Uterus (tissue), 4 donors: ENCODE results near the gene XAF1. TPM values are rescaled to one million over a fixed set of nuclear protein-coding genes. Genes with fewer than 3 reads are reported as not detected.

ENCODE experiments used
- DNase-seq, 2 donors: peaks; one replicate each; pipeline ENCODE4 v3.0.0-alpha.2; 2019 to 2020
- H3K27ac ChIP-seq, 2 donors: fragments of 200-600 bp; sonication (generic); 1 replicate in 1 of 2; 2 replicates in 1 of 2; pipeline ENCODE4 v1.5.1; 2016 to 2018
- H3K27me3 ChIP-seq, 2 donors: fragments of 200-600 bp; sonication (generic); one replicate each; pipeline ENCODE4 v1.5.1; 2018 to 2019; ENCODE audit warnings: control low read depth in 1 of 2
- H3K36me3 ChIP-seq, 2 donors: fragments of 200-600 bp; sonication (generic); one replicate each; pipeline ENCODE4 v1.5.1; 2019; ENCODE audit warnings: control low read depth in 1 of 2
- H3K4me1 ChIP-seq, 2 donors: fragments of 200-600 bp; sonication (generic); one replicate each; pipeline ENCODE4 v1.5.1; 2018 to 2019; ENCODE audit warnings: control low read depth in 1 of 2
- H3K4me3 ChIP-seq, 2 donors: fragments of 200-600 bp; sonication (generic); 1 replicate in 1 of 2; 2 replicates in 1 of 2; pipeline ENCODE4 v1.5.1; 2018 to 2019; ENCODE audit warnings: mild to moderate bottlenecking in 1 of 2
- H3K9me3 ChIP-seq, 2 donors: fragments of 200-600 bp; sonication (generic); one replicate each; pipeline ENCODE4 v1.5.1; 2019; ENCODE audit warnings: control low read depth in 1 of 2
- POLR2A ChIP-seq, 2 donors: fragments of 450-650 bp; IDR thresholded peaks; one replicate each; pipeline ENCODE4 v1.6.1; 2016; ENCODE audit warnings: antibody characterized with exemption in 2 of 2, mild to moderate bottlenecking in 1 of 2, moderate library complexity in 1 of 2
- intact Hi-C: fragments of 100-400 bp; cut with DNase I; formaldehyde crosslinking; loops from one replicate; pipeline ENCODE4 v1.15.1; 2023; ENCODE audit warnings: low total_unique reads
- total RNA-seq, 4 donors: library from RNA; depleted of rRNA in 3 of 4; stranded (reverse); fragments of >200 nt in 3 of 4; gene quantifications; one replicate each; pipeline versions ENCODE4 v1.1.0 to v1.2.4, GENCODE V29; 2014 to 2023
- TF ChIP-seq, protein P1 (sequence below), 4 experiments: fragments of 200-600 bp in 2 of 4; fragments of 450-650 bp in 2 of 4; sonication (generic) in 2 of 4; IDR thresholded peaks; one replicate each; pipeline ENCODE4 v1.5.1; 2016 to 2019; ENCODE audit warnings: antibody characterized with exemption in 4 of 4, mild to moderate bottlenecking in 2 of 4, moderate library complexity in 1 of 4
- donor health status: DM: yes; HTN: yes; CAD: no.

The XAF1 gene
- total RNA-seq, 4 donors from 2014 or later, result 16.5 to 139 (median 63.9) TPM

DNA sequence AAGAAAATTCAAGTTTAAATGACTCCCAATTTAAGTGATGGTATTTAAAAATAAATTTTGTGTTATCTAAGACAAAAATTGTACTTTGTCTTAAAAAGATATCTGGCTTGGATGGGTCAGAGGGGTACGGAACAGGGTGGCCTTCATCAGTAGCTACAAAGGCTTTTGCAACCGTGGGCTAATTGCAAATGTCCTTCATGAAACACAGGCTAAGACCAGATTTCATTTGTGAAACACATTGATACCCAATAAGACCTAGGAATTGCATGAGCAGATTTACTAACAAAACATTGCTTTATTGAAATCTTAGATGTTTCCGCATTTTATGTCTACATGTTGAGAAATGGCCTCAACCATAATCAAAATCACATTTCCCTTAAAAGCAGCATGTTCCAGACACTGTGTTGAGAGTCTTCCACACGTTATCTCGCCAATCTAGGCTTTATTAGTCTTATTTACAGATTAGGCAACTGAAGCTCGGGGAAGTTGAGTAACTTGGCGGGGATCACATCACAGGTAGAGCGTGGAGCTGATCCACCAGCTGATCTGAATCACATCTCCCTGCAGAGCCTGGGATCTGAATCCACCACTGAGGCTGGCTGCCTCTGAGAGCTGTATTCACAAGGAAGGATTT, 42.0 kb downstream of the XAF1 start:
- Histone ChIP-seq H3K4me3 (no peak overlapping the region), H3K27me3 (no peaks in the 10 kb centered on the region), H3K36me3 (no peaks in the 10 kb centered on the region), H3K27ac (no peak overlapping the region), H3K9me3 (no peaks in the 10 kb centered on the region), H3K4me1 (no peaks in the 10 kb centered on the region)
- no peak for DNase-seq
- intact Hi-C loops, result no loop called here
- TF ChIP-seq, protein P1, sequence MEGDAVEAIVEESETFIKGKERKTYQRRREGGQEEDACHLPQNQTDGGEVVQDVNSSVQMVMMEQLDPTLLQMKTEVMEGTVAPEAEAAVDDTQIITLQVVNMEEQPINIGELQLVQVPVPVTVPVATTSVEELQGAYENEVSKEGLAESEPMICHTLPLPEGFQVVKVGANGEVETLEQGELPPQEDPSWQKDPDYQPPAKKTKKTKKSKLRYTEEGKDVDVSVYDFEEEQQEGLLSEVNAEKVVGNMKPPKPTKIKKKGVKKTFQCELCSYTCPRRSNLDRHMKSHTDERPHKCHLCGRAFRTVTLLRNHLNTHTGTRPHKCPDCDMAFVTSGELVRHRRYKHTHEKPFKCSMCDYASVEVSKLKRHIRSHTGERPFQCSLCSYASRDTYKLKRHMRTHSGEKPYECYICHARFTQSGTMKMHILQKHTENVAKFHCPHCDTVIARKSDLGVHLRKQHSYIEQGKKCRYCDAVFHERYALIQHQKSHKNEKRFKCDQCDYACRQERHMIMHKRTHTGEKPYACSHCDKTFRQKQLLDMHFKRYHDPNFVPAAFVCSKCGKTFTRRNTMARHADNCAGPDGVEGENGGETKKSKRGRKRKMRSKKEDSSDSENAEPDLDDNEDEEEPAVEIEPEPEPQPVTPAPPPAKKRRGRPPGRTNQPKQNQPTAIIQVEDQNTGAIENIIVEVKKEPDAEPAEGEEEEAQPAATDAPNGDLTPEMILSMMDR (IDR thresholded peaks at IDR 0.05), result no peak
- TF ChIP-seq POLR2A (IDR thresholded peaks at IDR 0.05), result no peak

DNA sequence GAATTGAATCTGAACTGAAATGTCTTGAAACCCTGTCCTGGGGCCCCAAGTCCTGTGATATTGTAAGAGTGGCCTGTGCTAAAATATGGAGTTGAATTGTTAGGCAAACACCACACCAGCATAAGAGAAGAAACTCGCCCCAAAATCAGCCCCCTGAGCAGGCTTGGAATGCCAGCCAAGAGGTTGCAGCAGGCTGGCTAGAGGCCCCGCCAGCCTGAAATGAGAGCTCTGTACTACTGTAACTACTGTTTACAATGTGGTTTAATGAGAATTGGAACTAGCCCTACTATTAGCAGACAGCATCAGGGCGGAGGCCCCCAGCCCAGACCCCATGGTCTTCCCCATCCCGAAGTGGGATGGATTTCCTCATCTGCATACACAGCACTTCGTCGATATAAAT, 43.9 kb downstream of the XAF1 start:
- H3K4me3 ChIP-seq, result no peak overlapping the region
- no peak for DNase-seq
- H3K4me1 ChIP-seq, result no peaks in the 10 kb centered on the region
- H3K36me3 ChIP-seq, result no peaks in the 10 kb centered on the region
- no peak for TF ChIP-seq POLR2A (IDR thresholded peaks at IDR 0.05)
- TF ChIP-seq, protein P1 (IDR thresholded peaks at IDR 0.05), result no peak
- H3K27me3 ChIP-seq, result no peaks in the 10 kb centered on the region
- intact Hi-C loops, result no loop called here
- H3K27ac ChIP-seq, result no peak overlapping the region
- H3K9me3 ChIP-seq, result no peaks in the 10 kb centered on the region

DNA sequence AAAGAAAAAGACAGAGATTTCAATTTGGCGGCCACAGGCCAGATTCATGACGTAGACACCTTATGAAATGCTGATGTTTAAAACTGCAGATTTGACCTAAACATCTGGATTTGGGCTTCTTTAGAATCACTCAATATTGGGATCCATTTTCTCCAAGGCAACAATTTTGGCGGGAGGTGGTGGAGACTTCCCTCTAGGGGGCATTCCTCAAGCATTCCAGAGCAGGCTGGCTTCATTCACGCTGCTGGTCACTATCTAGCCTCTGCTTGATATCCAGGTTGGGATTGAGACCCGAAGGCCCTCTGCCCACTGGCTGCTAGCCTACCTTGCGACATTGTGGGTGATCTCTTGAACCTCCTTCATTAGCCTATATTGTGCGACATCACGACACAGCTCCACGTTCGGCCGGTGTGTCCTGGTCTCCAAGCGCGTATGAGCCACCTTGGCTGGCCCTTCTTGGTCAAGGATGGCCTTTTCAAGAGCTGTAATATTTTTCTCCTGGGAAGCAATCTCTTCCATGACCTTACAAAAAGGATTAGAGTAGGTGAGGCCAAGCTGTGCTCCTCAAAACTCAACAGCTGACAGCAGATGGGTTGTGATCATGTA, 44.7 kb downstream of the XAF1 start:
- intact Hi-C loops, result no loop called here
- TF ChIP-seq, protein P1 (IDR thresholded peaks at IDR 0.05), result no peak
- no peak for TF ChIP-seq POLR2A (IDR thresholded peaks at IDR 0.05)
- no peaks in the 10 kb centered on the region for H3K27me3 ChIP-seq
- no peaks in the 10 kb centered on the region for H3K36me3 ChIP-seq
- H3K4me1 ChIP-seq, result no peaks in the 10 kb centered on the region
- H3K4me3 ChIP-seq, result no peak overlapping the region
- H3K27ac ChIP-seq, result no peak overlapping the region
- no peak for DNase-seq
- no peaks in the 10 kb centered on the region for H3K9me3 ChIP-seq

DNA sequence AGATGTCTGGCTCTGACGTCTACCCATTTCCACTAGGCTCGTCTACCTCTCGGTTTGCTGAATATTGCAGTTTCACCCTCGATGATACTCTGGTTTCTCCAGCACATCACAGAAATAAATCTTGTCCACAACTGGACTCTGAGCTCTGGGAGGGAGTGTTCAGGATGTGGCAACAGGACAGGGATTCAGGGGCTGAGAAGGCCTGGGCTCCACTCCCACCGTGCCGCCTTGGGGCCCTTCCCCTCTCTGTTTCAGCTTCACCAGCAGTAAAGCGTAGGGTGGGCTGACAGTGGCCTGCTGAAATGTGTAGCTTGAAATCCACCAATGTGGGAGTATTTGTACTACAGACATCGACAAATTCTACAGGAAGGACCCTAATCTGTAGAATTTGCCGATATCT, 55.7 kb downstream of the XAF1 start:
- Histone ChIP-seq H3K4me3 (no peak overlapping the region), H3K27me3 (no peaks in the 10 kb centered on the region), H3K27ac (no peak overlapping the region), H3K4me1 (no peaks in the 10 kb centered on the region), H3K36me3 (no peaks in the 10 kb centered on the region), H3K9me3 (no peaks in the 10 kb centered on the region)
- DNase-seq, result no peak
- TF ChIP-seq POLR2A (IDR thresholded peaks at IDR 0.05), result no peak
- TF ChIP-seq, protein P1 (IDR thresholded peaks at IDR 0.05), result no peak
- intact Hi-C loops, result no loop called here

DNA sequence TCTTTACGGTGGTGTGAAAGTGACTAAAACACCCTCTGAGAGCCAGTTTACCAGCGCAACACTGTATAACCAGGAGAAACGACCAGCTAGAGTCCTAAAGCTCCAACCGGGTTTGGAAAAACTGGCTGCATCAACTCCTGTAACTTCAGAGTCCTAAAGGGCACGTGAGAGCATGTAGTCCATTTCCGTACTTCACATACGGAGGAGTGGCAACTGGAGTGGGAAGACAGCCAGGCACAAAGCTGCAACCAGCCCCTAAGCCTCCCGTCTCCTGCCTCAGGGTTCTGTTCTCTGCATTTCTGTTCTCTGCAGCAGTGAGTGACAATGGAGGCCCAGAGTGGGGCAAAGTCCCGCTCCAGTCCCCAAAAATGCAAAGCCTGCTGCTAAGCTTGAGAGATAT, 56.4 kb downstream of the XAF1 start:
- DNase-seq, result no peak
- intact Hi-C loops, result no loop called here
- TF ChIP-seq, protein P1 (IDR thresholded peaks at IDR 0.05), result no peak
- no peak for TF ChIP-seq POLR2A (IDR thresholded peaks at IDR 0.05)
- no peak overlapping the region for H3K4me3 ChIP-seq
- no peak overlapping the region for H3K27ac ChIP-seq
- H3K4me1 ChIP-seq, result no peaks in the 10 kb centered on the region
- H3K36me3 ChIP-seq, result no peaks in the 10 kb centered on the region
- H3K27me3 ChIP-seq, result no peaks in the 10 kb centered on the region
- H3K9me3 ChIP-seq, result no peaks in the 10 kb centered on the region
